ENCODE results near the gene C3orf18.

The C3orf18 gene

GRCh38 chr3:50530001-50530970 lies 37.3 kb downstream of the C3orf18 start:
- DNase-seq (ENCODE audit: insufficient read length, low spot score) (no peak), FAIRE-seq (no peak)
- TF ChIP-seq POLR2AphosphoS5 (IDR thresholded peaks at IDR 0.05; ENCODE audit: low read depth, low read length), result no peak
- no peak for TF ChIP-seq PAX5 (IDR thresholded peaks at IDR 0.05; ENCODE audit: insufficient read depth, low read length, severe bottlenecking)
- TF ChIP-seq SPI1 (IDR thresholded peaks at IDR 0.05; ENCODE audit: low read depth, low read length), result no peak
- no peak for TF ChIP-seq TAF1 (IDR thresholded peaks at IDR 0.05; ENCODE audit: low read depth, low read length)

DNA sequence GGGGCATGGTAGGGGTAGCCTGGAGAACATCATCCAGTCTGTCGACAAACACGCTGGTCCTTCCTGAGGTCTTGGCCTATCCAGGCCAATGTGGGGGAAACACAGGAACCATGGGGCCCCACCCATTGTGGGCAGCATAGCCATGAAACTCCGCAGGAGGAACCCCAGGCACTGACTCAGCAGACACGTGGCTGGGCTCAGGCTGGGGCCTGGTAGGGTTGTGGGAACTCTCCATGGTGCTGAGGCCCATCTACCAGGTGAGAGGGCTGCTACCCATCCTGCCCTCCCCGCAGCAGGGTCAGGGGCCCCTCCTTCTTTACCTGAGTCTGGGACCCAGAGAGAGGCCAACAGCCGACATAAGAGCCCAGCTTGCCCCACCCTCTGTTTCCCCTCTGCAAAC lies 41.6 kb downstream of the C3orf18 start:
- TF ChIP-seq POLR2AphosphoS5 (IDR thresholded peaks at IDR 0.05; ENCODE audit: low read depth, low read length) (no peak), SPI1 (IDR thresholded peaks at IDR 0.05; ENCODE audit: low read depth, low read length) (0 out of 2 replicates have a peak, but pooled peaks have one; percentile 1), PAX5 (IDR thresholded peaks at IDR 0.05; ENCODE audit: insufficient read depth, low read length, severe bottlenecking) (no peak), POLR2A (IDR thresholded peaks at IDR 0.05; ENCODE audit: low read depth, low read length) (no peak)
- peak; percentile 70 for DNase-seq (ENCODE audit: insufficient read length, low spot score)
- FAIRE-seq, result no peak

GRCh38 chr3:50525191-50525910 lies 42.2 kb downstream of the C3orf18 start:
- no peak for FAIRE-seq
- no peak for TF ChIP-seq POLR2AphosphoS5 (IDR thresholded peaks at IDR 0.05; ENCODE audit: low read depth, low read length)
- DNase-seq (ENCODE audit: insufficient read length, low spot score), result no peak

DNA sequence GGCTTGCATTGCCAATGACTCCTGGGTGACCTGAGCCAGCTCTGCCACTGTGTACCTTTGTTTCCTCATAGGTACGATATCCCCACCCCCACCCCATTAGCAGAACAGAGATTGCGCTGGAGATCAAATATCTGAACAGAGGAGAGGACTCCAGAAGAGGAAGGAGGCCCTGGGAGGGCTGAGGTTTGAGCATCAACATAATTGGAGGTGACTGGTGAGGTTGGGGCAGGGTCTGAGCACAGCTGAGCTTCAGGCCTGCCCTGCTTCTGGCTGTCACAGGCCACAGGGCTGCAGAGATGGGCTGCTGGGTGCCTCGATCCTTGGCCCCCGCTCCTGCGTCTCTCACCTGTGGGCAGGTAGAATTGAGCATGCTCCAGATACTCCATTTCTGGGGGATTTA lies 42.8 kb downstream of the C3orf18 start:
- FAIRE-seq (no peak), DNase-seq (ENCODE audit: insufficient read length, low spot score) (no peak)
- TF ChIP-seq SPI1 (IDR thresholded peaks at IDR 0.05; ENCODE audit: low read depth, low read length) (no peak), POLR2AphosphoS5 (IDR thresholded peaks at IDR 0.05; ENCODE audit: low read depth, low read length) (no peak), TAF1 (IDR thresholded peaks at IDR 0.05; ENCODE audit: low read depth, low read length) (no peak), POLR2A (IDR thresholded peaks at IDR 0.05; ENCODE audit: low read depth, low read length) (no peak), POU2F2 (IDR thresholded peaks at IDR 0.05; ENCODE audit: low read depth, low read length) (no peak)

GRCh38 chr3:50523279-50523811 lies 44.2 kb downstream of the C3orf18 start:
- TF ChIP-seq POLR2AphosphoS5 (IDR thresholded peaks at IDR 0.05; ENCODE audit: low read depth, low read length), result no peak
- TF ChIP-seq TAF1 (IDR thresholded peaks at IDR 0.05; ENCODE audit: low read depth, low read length), result no peak
- TF ChIP-seq POLR2A (IDR thresholded peaks at IDR 0.05; ENCODE audit: low read depth, low read length), result no peak
- no peak for TF ChIP-seq SPI1 (IDR thresholded peaks at IDR 0.05; ENCODE audit: low read depth, low read length)
- no peak for DNase-seq (ENCODE audit: insufficient read length, low spot score)
- no peak for FAIRE-seq

GRCh38 chr3:50521572-50521971 lies 46.0 kb downstream of the C3orf18 start:
- DNase-seq (ENCODE audit: insufficient read length, low spot score) (no peak), FAIRE-seq (no peak)
- TF ChIP-seq POLR2A (IDR thresholded peaks at IDR 0.05; ENCODE audit: low read depth, low read length), result no peak
- TF ChIP-seq PAX5 (IDR thresholded peaks at IDR 0.05; ENCODE audit: insufficient read depth, low read length, severe bottlenecking), result no peak
- TF ChIP-seq POLR2AphosphoS5 (IDR thresholded peaks at IDR 0.05; ENCODE audit: low read depth, low read length), result no peak
- TF ChIP-seq POU2F2 (IDR thresholded peaks at IDR 0.05; ENCODE audit: low read depth, low read length), result no peak
- no peak for TF ChIP-seq TAF1 (IDR thresholded peaks at IDR 0.05; ENCODE audit: low read depth, low read length)
- no peak for TF ChIP-seq SPI1 (IDR thresholded peaks at IDR 0.05; ENCODE audit: low read depth, low read length)

- no peak for TF ChIP-seq POLR2A (IDR thresholded peaks at IDR 0.05; ENCODE audit: low read depth, low read length)
- no peak for TF ChIP-seq POLR2AphosphoS5 (IDR thresholded peaks at IDR 0.05; ENCODE audit: low read depth, low read length)
- TF ChIP-seq PAX5 (IDR thresholded peaks at IDR 0.05; ENCODE audit: insufficient read depth, low read length, severe bottlenecking), result no peak
- TF ChIP-seq SPI1 (IDR thresholded peaks at IDR 0.05; ENCODE audit: low read depth, low read length), result no peak
- TF ChIP-seq POU2F2 (IDR thresholded peaks at IDR 0.05; ENCODE audit: low read depth, low read length), result no peak
- no peak for TF ChIP-seq TAF1 (IDR thresholded peaks at IDR 0.05; ENCODE audit: low read depth, low read length)
- no peak for FAIRE-seq
- no peak for DNase-seq (ENCODE audit: insufficient read length, low spot score)
Observed at GRCh38 chr3:50520849-50521248, 46.7 kb downstream of the C3orf18 start.

- FAIRE-seq (peak; percentile 87), DNase-seq (ENCODE audit: insufficient read length, low spot score) (peak; percentile 68)
- TF ChIP-seq PAX5 (IDR thresholded peaks at IDR 0.05; ENCODE audit: insufficient read depth, low read length, severe bottlenecking), result no peak
- no peak for TF ChIP-seq TAF1 (IDR thresholded peaks at IDR 0.05; ENCODE audit: low read depth, low read length)
- no peak for TF ChIP-seq POU2F2 (IDR thresholded peaks at IDR 0.05; ENCODE audit: low read depth, low read length)
- no peak for TF ChIP-seq SPI1 (IDR thresholded peaks at IDR 0.05; ENCODE audit: low read depth, low read length)
- TF ChIP-seq POLR2AphosphoS5 (IDR thresholded peaks at IDR 0.05; ENCODE audit: low read depth, low read length), result no peak
- no peak for TF ChIP-seq POLR2A (IDR thresholded peaks at IDR 0.05; ENCODE audit: low read depth, low read length)
Observed at GRCh38 chr3:50519471-50520089, 48.0 kb downstream of the C3orf18 start.

- TF ChIP-seq TAF1 (IDR thresholded peaks at IDR 0.05; ENCODE audit: low read depth, low read length) (no peak), POLR2AphosphoS5 (IDR thresholded peaks at IDR 0.05; ENCODE audit: low read depth, low read length) (no peak), PAX5 (IDR thresholded peaks at IDR 0.05; ENCODE audit: insufficient read depth, low read length, severe bottlenecking) (no peak), SPI1 (IDR thresholded peaks at IDR 0.05; ENCODE audit: low read depth, low read length) (no peak), POLR2A (IDR thresholded peaks at IDR 0.05; ENCODE audit: low read depth, low read length) (no peak), POU2F2 (IDR thresholded peaks at IDR 0.05; ENCODE audit: low read depth, low read length) (no peak)
- DNase-seq (ENCODE audit: insufficient read length, low spot score) (no peak), FAIRE-seq (no peak)
Observed at GRCh38 chr3:50518436-50518835, 49.1 kb downstream of the C3orf18 start.

All from GM12891 (cell line).